IMR-90 (cell line): Measurements from ENCODE around the gene UBAC1. TPM values are rescaled to one million over a fixed set of nuclear protein-coding genes. Genes with fewer than 3 reads are reported as not detected.

Experiments used
- ATAC-seq: fragments of 200-7000 bp; cut with Tn5 transposase; 2 replicates; pipeline ENCODE4 v1.9.1; 2020; ENCODE audit warnings: low read depth, mild to moderate bottlenecking, moderate library complexity
- BruUV-seq: library from RNA; stranded (reverse); fragments of 400-500 nt; replicated peaks from 2 replicates; lab custom pipeline; 2021; lab: Mats Ljungman, UMichigan
- CTCF ChIA-PET: fragments of 300-600 bp; formaldehyde crosslinking; extraction: SDS; loops from one replicate; lab custom pipeline; 2021; ENCODE audit warnings: antibody characterized with exemption; lab: Yijun Ruan, JAX
- POLR2A ChIA-PET: fragments of 300-600 bp; sonication (Branson Sonifier 250); formaldehyde crosslinking; loops from one replicate; lab custom pipeline; 2022; ENCODE audit warnings: antibody characterized with exemption; ENCODE audit not compliant: unreplicated experiment; lab: Charles Lee
- DNase-seq: peaks from one replicate; pipeline ENCODE4 v3.0.0; 2013
- H2AFZ ChIP-seq: replicated peaks from 2 replicates; pipeline ENCODE3; 2013; ENCODE audit warnings: low read length, mild to moderate bottlenecking; ENCODE audit not compliant: poor library complexity
- H2AK5ac ChIP-seq: 2 replicates; pipeline ENCODE4 v1.6.1; 2013; ENCODE audit warnings: low read depth, low read length, inconsistent platforms
- H2AK9ac ChIP-seq: replicated peaks from 2 replicates; pipeline ENCODE3; 2013; ENCODE audit warnings: mild to moderate bottlenecking, low read depth, low read length, moderate library complexity; ENCODE audit not compliant: poor library complexity
- H2BK120ac ChIP-seq: 2 replicates; pipeline ENCODE4 v1.6.1; 2013; ENCODE audit warnings: low read depth, low read length, inconsistent platforms
- H2BK15ac ChIP-seq: 3 replicates; pipeline ENCODE4 v1.6.1; 2013; ENCODE audit warnings: low read depth, low read length, inconsistent platforms
- H2BK20ac ChIP-seq: 2 replicates; pipeline ENCODE4 v1.6.1; 2013; ENCODE audit warnings: low read depth, mild to moderate bottlenecking, inconsistent platforms, low read length, moderate library complexity
- H2BK5ac ChIP-seq: 2 replicates; pipeline ENCODE4 v1.6.1; 2013; ENCODE audit warnings: mild to moderate bottlenecking, low read depth, low read length, inconsistent platforms; ENCODE audit not compliant: poor library complexity, severe bottlenecking
- H3K14ac ChIP-seq: replicated peaks from 2 replicates; pipeline ENCODE4 v1.6.1; 2013; ENCODE audit warnings: low read depth, low read length, inconsistent platforms
- H3K18ac ChIP-seq: 2 replicates; pipeline ENCODE4 v1.6.1; 2013; ENCODE audit warnings: low read depth, low read length, control low read depth
- H3K23ac ChIP-seq: 2 replicates; pipeline ENCODE4 v1.6.1; 2013; ENCODE audit warnings: low read depth, low read length, inconsistent platforms
- H3K27ac ChIP-seq: 2 replicates; pipeline ENCODE4 v1.5.1; 2013; ENCODE audit warnings: mild to moderate bottlenecking, control low read depth, low read length; ENCODE audit not compliant: insufficient read depth
- H3K27me3 ChIP-seq: 2 replicates; pipeline ENCODE4 v1.6.1; 2013; ENCODE audit warnings: low read length; ENCODE audit not compliant: control insufficient read depth, insufficient read depth
- H3K36me3 ChIP-seq: 2 replicates; pipeline ENCODE4 v1.6.1; 2013; ENCODE audit warnings: low read length, mixed read lengths; ENCODE audit not compliant: control insufficient read depth, insufficient read depth
- H3K4ac ChIP-seq: 2 replicates; pipeline ENCODE4 v1.6.1; 2013; ENCODE audit warnings: low read depth, low read length, inconsistent platforms
- H3K4me1 ChIP-seq: 2 replicates; pipeline ENCODE4 v1.6.1; 2013; ENCODE audit warnings: low read length, mixed read lengths; ENCODE audit not compliant: control insufficient read depth, insufficient read depth
- H3K4me2 ChIP-seq: 2 replicates; pipeline ENCODE4 v1.6.1; 2013; ENCODE audit warnings: low read depth, mild to moderate bottlenecking, control low read depth, low read length, moderate library complexity
- H3K4me3 ChIP-seq: 2 replicates; pipeline ENCODE4 v1.5.1; 2013; ENCODE audit warnings: low read depth, mild to moderate bottlenecking, control low read depth, low read length, moderate library complexity; ENCODE audit not compliant: insufficient read depth
- H3K56ac ChIP-seq: 2 replicates; pipeline ENCODE4 v1.6.1; 2013; ENCODE audit warnings: low read length, inconsistent platforms; ENCODE audit not compliant: insufficient read depth; ENCODE audit errors: extremely low read depth
- H3K79me1 ChIP-seq, 2 experiments: 2 replicates each; pipeline ENCODE4 v1.6.1; 2013; ENCODE audit warnings: low read length in 2 of 2, inconsistent platforms in 1 of 2, low read depth in 1 of 2
- H3K9ac ChIP-seq: 2 replicates; pipeline ENCODE4 v1.6.1; 2013; ENCODE audit warnings: low read depth, low read length, control low read depth
- H3K9me1 ChIP-seq: 2 replicates; pipeline ENCODE4 v1.6.1; 2013; ENCODE audit warnings: low read length, inconsistent platforms; ENCODE audit not compliant: insufficient read depth
- H3K9me3 ChIP-seq: 2 replicates; pipeline ENCODE4 v1.6.1; 2013; ENCODE audit warnings: low read length; ENCODE audit not compliant: control insufficient read depth, insufficient read depth
- H4K20me1 ChIP-seq: 2 replicates; pipeline ENCODE4 v1.6.1; 2013; ENCODE audit warnings: low read length, inconsistent platforms; ENCODE audit not compliant: insufficient read depth
- H4K5ac ChIP-seq: 2 replicates; pipeline ENCODE4 v1.6.1; 2013; ENCODE audit warnings: mild to moderate bottlenecking, low read depth, low read length, control low read depth
- H4K8ac ChIP-seq, 2 experiments: 2 replicates each; pipeline ENCODE4 v1.6.1; 2013; ENCODE audit warnings: low read depth in 2 of 2, low read length in 2 of 2, control low read depth in 1 of 2, inconsistent platforms in 1 of 2
- H4K91ac ChIP-seq: 2 replicates; pipeline ENCODE4 v1.6.1; 2013; ENCODE audit warnings: low read depth, low read length, inconsistent platforms; ENCODE audit not compliant: insufficient read depth
- CEBPB ChIP-seq: IDR thresholded peaks from 2 replicates; pipeline ENCODE4 v1.6.1; 2012; ENCODE audit warnings: low read depth, low read length, improper control_type of control experiment
- CHD1 ChIP-seq: IDR thresholded peaks from 2 replicates; pipeline ENCODE4 v1.6.1; 2012; ENCODE audit warnings: low read depth, low read length, improper control_type of control experiment
- MAFK ChIP-seq: IDR thresholded peaks from 2 replicates; pipeline ENCODE4 v1.6.1; 2012; ENCODE audit warnings: low read depth, low read length, improper control_type of control experiment
- MAZ ChIP-seq: IDR thresholded peaks from 2 replicates; pipeline ENCODE4 v1.6.1; 2012; ENCODE audit warnings: low read depth, mild to moderate bottlenecking, low read length, improper control_type of control experiment, moderate library complexity, borderline replicate concordance
- MXI1 ChIP-seq: IDR thresholded peaks from 2 replicates; pipeline ENCODE4 v1.6.1; 2012; ENCODE audit warnings: low read depth, mild to moderate bottlenecking, low read length, moderate library complexity, borderline replicate concordance
- NFE2L2 ChIP-seq: fragments of 150-350 bp; IDR thresholded peaks from 2 replicates; pipeline ENCODE4 v1.6.1; 2016; ENCODE audit warnings: low read depth, mild to moderate bottlenecking, low read length
- RAD21 ChIP-seq: IDR thresholded peaks from 2 replicates; pipeline ENCODE4 v1.6.1; 2012; ENCODE audit warnings: low read length, improper control_type of control experiment
- RCOR1 ChIP-seq: IDR thresholded peaks from 2 replicates; pipeline ENCODE4 v1.6.1; 2012; ENCODE audit warnings: mild to moderate bottlenecking, low read length, improper control_type of control experiment; ENCODE audit not compliant: insufficient replicate concordance
- WGBS, 2 experiments: methylation state at CpG; one replicate each; pipeline versions ENCODE4 v1.1.5 to v1.1.7; 2013; ENCODE audit warnings: missing lambda C conversion rate in 2 of 2; ENCODE audit not compliant: insufficient read length in 1 of 2; ENCODE audit errors: extremely low coverage in 2 of 2; 5-methylcytosine and 5-hydroxymethylcytosine counted together
- dilution Hi-C: fragments of 300-500 bp; cut with HindIII; formaldehyde crosslinking; loops from one replicate; pipeline ENCODE4 v1.14.3; 2018; ENCODE audit warnings: low sequenced_read_pairs; ENCODE audit not compliant: unreplicated experiment
- in situ Hi-C: fragments of 300-500 bp; cut with MboI; formaldehyde crosslinking; loops from 3 replicates; pipeline ENCODE4 v1.14.3; 2019; ENCODE audit warnings: low sequenced_read_pairs, inconsistent platforms, mixed read lengths
- intact Hi-C: fragments of 100-400 bp; cut with micrococcal nuclease; formaldehyde crosslinking; loops from 2 replicates; pipeline ENCODE4 v1.10.0; 2022
- polyA plus RNA-seq, 3 experiments: library from polyadenylated mRNA; depleted of rRNA; stranded (reverse); fragments of >200 nt; gene quantifications; 2 replicates each; pipeline ENCODE4 v1.2.3, GENCODE V29; 2012; ENCODE audit warnings: low replicate concordance in 1 of 3
- total RNA-seq: library from RNA; depleted of rRNA; stranded (reverse); fragments of >200 nt; gene quantifications from 2 replicates; pipeline ENCODE4 v1.2.3, GENCODE V29; 2012

The UBAC1 gene
- total and polyA plus RNA-seq, 2 of the 4 experiments (the other 2 are of a cell fraction) = 25.3 to 33.9 TPM

- TF ChIP-seq MAZ (no peak), CHD1 (no peak)
These were observed 75.9 kb downstream of the UBAC1 start (continued) for GRCh38 chr9:135885100-135885853.

- Histone ChIP-seq H2AK5ac (peak overlapping the region; percentile 65; the same call in 1 of the 2 replicates), H2AK9ac (peak overlapping the region; percentile 82), H3K27me3 (no peaks in the 10 kb centered on the region), H2AFZ (no peak overlapping the region), H3K36me3 (peaks cover 4% of the 10 kb centered on the region), H2BK15ac (no peak overlapping the region; the same call in 2 of the 3 replicates), H3K23ac (peak overlapping the region; percentile 22; the same call in 1 of the 2 replicates), H3K56ac (no peak overlapping the region), H2BK5ac (peak overlapping the region; percentile 55), H4K91ac (no peak overlapping the region; the same call in 1 of the 2 replicates), H3K79me1 (peaks cover 27 to 98% of the 10 kb centered on the region in 2 experiments), H2BK20ac (peak overlapping the region; percentile 12; the same call in 1 of the 2 replicates), H4K20me1 (peaks cover 87% of the 10 kb centered on the region), H3K9me1 (peaks cover 62% of the 10 kb centered on the region), H3K9me3 (no peaks in the 10 kb centered on the region), H3K4me2 (peak overlapping the region; percentile 50), H3K14ac (peak overlapping the region; percentile 33; the same call in 1 of the 2 replicates), H3K4me1 (peaks cover 32% of the 10 kb centered on the region), H2BK120ac (peak overlapping the region; percentile 6; the same call in 1 of the 2 replicates), H3K4me3 (no peak overlapping the region), H3K27ac (peak overlapping the region; percentile 22), H3K9ac (no peak overlapping the region), H3K18ac (0 out of 2 replicates have a peak overlapping the region, but pooled peaks have one; percentile 2), H4K5ac (no peak overlapping the region), H3K4ac (peak overlapping the region; percentile 44), H4K8ac (peak overlapping the region in 1 of 2 experiments; percentile 20; a peak in 1 of 4 replicates)
- ChIA-PET POLR2A (interaction anchor here (0.6 kb wide), 1 partner anchor 1186 kb away, joined by 3 read pairs; the partner anchor contains the start of gene SAPCD2), CTCF (no interaction called here)
- 88% methylated on average over 7 of the region's 16 CpGs; no CpG with 5 or more reads in 1 of the 2 experiments for WGBS, 2 experiments
- in situ Hi-C loops = no loop called here
- intact Hi-C loops = no loop called here
- TF ChIP-seq MXI1 (no peak), RCOR1 (no peak), MAFK (peak; percentile 28; the same call in 1 of the 2 replicates), CEBPB (peak; percentile 54), CHD1 (no peak), MAZ (no peak), RAD21 (no peak), NFE2L2 (peak; percentile 86)
- BruUV-seq = no TSS peak
- dilution Hi-C loops = no loop called here
- ATAC-seq (peak; percentile 76), DNase-seq (peak; percentile 86)
These were observed 76.7 kb downstream of the UBAC1 start for GRCh38 chr9:135884328-135885035.
